IPS-20b (cell line): ENCODE data around the gene P2RY10.
"Not testable (repeated sequence)": the region's sequence is repeated elsewhere in the genome, so short reads cannot be mapped to it uniquely, and the experiment has no call there.

Experiments
- H3K27ac ChIP-seq: one replicate; pipeline ENCODE4 v1.5.1; 2013; ENCODE audit warnings: low read length
- H3K27me3 ChIP-seq: 2 replicates; pipeline ENCODE4 v1.6.1; 2013; ENCODE audit warnings: mild to moderate bottlenecking, low read length, inconsistent platforms; ENCODE audit not compliant: insufficient read depth
- H3K36me3 ChIP-seq: 2 replicates; pipeline ENCODE4 v1.6.1; 2013; ENCODE audit warnings: low read depth, mild to moderate bottlenecking, inconsistent platforms, low read length, moderate library complexity; ENCODE audit not compliant: insufficient read depth
- H3K4me1 ChIP-seq: 2 replicates; pipeline ENCODE4 v1.6.1; 2013; ENCODE audit warnings: mild to moderate bottlenecking, control low read depth, inconsistent platforms, low read length, moderate library complexity; ENCODE audit not compliant: insufficient read depth
- H3K4me3 ChIP-seq: 2 replicates; pipeline ENCODE4 v1.5.1; 2013; ENCODE audit warnings: mild to moderate bottlenecking, low read length, inconsistent platforms
- H3K9ac ChIP-seq: 2 replicates; pipeline ENCODE4 v1.6.1; 2013; ENCODE audit warnings: low read depth, mild to moderate bottlenecking, inconsistent platforms, low read length, moderate library complexity
- H3K9me3 ChIP-seq: 2 replicates; pipeline ENCODE4 v1.6.1; 2013; ENCODE audit warnings: mild to moderate bottlenecking, low read depth, low read length, inconsistent platforms; ENCODE audit not compliant: insufficient read depth

P2RY10 gene

DNA sequence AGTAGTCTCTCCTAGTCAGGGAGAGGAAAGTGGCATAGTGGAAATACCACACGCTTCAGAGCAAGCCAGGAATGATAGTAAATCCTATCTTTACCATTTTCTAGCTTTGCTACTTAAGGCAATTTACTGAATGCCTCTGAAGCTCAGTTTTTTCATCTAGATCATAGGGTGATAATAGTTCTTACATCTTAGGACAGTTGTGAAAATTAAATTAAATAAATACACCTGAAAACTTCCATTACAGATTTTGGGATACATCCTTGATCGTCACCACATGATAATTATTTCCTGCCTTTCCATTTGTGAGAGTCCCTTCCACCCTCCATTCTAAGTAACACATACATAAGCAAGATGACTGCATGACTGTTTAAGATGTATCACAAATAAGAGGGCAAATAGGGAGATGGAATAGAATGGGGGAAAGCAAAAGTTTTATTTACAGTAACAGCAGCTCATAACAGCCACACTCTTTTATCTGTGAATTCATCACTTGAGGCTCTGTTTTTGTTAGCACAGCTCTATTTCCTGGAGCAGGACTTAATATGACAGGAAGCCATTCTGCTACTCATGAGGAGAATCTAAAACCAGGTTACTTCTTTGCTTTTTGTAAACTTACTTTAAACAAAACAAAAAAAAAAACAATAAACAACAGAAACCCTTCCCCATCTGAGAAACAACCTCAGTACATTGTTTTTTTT is 13.4 kb downstream of the P2RY10 start:
- Histone ChIP-seq H3K36me3 (no peaks in the 10 kb centered on the region), H3K27ac (no peak overlapping the region)

DNA sequence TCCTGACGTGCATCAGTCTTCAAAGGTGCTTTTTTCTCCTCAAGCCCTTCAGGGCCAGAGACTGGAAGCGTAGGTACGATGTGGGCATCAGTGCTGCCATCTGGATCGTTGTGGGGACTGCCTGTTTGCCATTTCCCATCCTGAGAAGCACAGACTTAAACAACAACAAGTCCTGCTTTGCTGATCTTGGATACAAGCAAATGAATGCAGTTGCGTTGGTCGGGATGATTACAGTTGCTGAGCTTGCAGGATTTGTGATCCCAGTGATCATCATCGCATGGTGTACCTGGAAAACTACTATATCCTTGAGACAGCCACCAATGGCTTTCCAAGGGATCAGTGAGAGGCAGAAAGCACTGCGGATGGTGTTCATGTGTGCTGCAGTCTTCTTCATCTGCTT is 15.7 kb downstream of the P2RY10 start:
- no peak overlapping the region for H3K4me3 ChIP-seq
- H3K36me3 ChIP-seq = no peaks in the 10 kb centered on the region
- H3K9ac ChIP-seq = no peak overlapping the region
- H3K27ac ChIP-seq = no peak overlapping the region
- H3K4me1 ChIP-seq = no peaks in the 10 kb centered on the region; the same call in 1 of the 2 replicates
- no peaks in the 10 kb centered on the region for H3K9me3 ChIP-seq
- no peaks in the 10 kb centered on the region for H3K27me3 ChIP-seq

More for the DNA sequence above, 13.4 kb downstream of the P2RY10 start:
- no peaks in the 10 kb centered on the region for H3K27me3 ChIP-seq
- H3K4me3 ChIP-seq = no peak overlapping the region
- H3K4me1 ChIP-seq = no peaks in the 10 kb centered on the region; the same call in 1 of the 2 replicates
- H3K9ac ChIP-seq = no peak overlapping the region
- no peaks in the 10 kb centered on the region for H3K9me3 ChIP-seq

DNA sequence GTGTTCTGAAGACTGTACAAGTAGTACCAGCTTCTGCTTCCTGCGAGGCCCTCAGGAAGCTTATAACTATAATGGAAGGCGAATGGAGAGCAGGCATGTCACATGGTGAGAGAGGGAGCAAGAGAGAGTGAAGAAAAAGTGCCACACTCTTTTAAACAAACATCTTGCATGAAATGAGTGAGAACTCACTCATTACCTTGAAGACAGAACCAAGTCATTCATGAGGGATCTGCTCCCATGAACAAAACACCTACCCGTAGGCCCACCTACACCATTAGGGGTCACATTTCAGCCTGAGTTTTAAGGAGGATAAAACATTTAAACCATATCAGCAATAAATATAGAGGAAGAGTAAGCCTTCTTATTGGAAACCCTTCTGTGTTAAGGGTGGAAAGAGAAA is 19.4 kb downstream of the P2RY10 start:
- Histone ChIP-seq H3K9ac (no peak overlapping the region), H3K9me3 (no peaks in the 10 kb centered on the region), H3K4me1 (no peaks in the 10 kb centered on the region), H3K36me3 (no peaks in the 10 kb centered on the region), H3K4me3 (no peak overlapping the region), H3K27ac (no peak overlapping the region), H3K27me3 (no peaks in the 10 kb centered on the region)

- Histone ChIP-seq H3K9ac (no peak overlapping the region), H3K27me3 (no peaks in the 10 kb centered on the region), H3K4me3 (no peak overlapping the region), H3K27ac (no peak overlapping the region), H3K9me3 (no peaks in the 10 kb centered on the region), H3K36me3 (no peaks in the 10 kb centered on the region), H3K4me1 (no peaks in the 10 kb centered on the region; the same call in 1 of the 2 replicates)
Observed at GRCh38 chrX:78979789-78980464, 34.7 kb downstream of the P2RY10 start.

DNA sequence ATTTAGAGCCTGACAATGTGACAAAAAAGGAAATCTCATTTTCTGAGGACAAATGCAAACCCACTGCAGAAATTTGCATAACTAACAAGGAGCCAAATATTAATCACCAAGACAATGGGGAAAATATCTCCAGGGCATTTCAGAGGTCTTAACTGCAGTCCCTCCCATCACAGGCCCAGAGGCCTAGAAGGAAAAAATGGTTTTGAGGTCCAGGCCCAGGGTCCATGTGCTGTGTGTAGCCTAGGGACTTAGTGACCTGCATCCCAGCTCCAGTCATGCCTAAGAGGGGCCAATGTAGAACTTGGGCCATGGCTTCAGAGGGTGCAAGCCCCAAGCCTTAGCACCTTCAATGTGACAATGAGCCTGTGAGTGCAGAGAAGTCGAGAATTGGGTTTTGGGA is 44.2 kb downstream of the P2RY10 start:
- Histone ChIP-seq H3K4me1 (peaks cover 8% of the 10 kb centered on the region; the same call in 1 of the 2 replicates), H3K27me3 (no peaks in the 10 kb centered on the region), H3K9ac (no peak overlapping the region), H3K27ac (no peak overlapping the region), H3K9me3 (peaks cover 11% of the 10 kb centered on the region; the same call in 1 of the 2 replicates), H3K4me3 (no peak overlapping the region), H3K36me3 (no peaks in the 10 kb centered on the region)

- no peaks in the 10 kb centered on the region for H3K36me3 ChIP-seq
- no peak overlapping the region for H3K4me3 ChIP-seq
- H3K9me3 ChIP-seq = no peaks in the 10 kb centered on the region
- H3K27ac ChIP-seq = no peak overlapping the region
- H3K9ac ChIP-seq = no peak overlapping the region
- no peaks in the 10 kb centered on the region for H3K4me1 ChIP-seq
- H3K27me3 ChIP-seq = no peaks in the 10 kb centered on the region
Observed at GRCh38 chrX:78997870-78998558, 52.8 kb downstream of the P2RY10 start.

- not testable (repeated sequence) for H3K4me3 ChIP-seq, H3K4me1 ChIP-seq, H3K9me3 ChIP-seq, H3K36me3 ChIP-seq, H3K27ac ChIP-seq, H3K27me3 ChIP-seq, H3K9ac ChIP-seq
Observed at GRCh38 chrX:79007540-79007939, 62.3 kb downstream of the P2RY10 start.
